Cortex of kidney (tissue), 1 donor: Measurements from ENCODE around the gene PURA.
"Not testable (repeated sequence)": the region's sequence is repeated elsewhere in the genome, so short reads cannot be mapped to it uniquely, and the experiment has no call there.

Experiments
- DNase-seq: peaks from one replicate; lab custom pipeline; 2025; lab: John Stamatoyannopoulos, UW

The PURA gene

DNA sequence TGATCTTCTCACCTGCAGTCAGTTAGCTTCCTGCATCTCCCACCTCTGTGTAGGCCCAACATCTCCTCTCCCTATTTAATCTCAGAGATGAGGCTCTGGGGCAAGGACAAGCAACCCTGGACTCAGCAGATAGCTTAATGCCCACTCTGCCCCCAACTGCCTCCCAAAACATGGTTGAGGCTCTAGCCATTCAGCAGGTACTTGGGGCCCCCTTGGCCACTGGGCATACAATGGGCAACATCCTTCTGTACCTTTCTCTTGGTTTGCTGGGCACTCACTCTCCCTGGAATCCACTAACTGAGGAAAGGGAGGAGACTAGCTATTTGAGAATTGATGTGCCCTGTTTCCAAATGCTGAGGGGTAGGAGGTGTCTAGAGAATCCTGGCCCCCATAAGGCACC is 21.2 kb downstream of the PURA start:
- DNase-seq = no peak

DNA sequence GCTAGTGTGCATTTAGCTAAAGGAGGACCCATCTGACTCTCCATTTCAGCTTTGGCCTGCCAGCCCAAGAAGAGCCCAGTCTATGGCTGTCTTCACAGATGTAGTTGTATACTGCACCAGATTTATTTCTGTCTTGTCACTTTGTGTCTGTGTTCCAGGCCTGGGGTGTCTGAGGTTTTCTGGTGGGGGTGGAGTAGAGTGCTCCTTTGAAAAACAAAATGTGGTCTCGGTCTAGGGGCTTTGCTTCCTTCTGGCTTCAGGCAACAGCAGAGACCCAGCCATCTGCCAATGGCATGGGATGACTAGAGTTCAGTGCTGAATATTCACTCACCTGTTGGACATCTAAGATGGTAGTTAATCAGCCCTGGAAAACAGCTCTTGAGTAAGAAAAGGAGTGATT is 22.7 kb downstream of the PURA start:
- no peak for DNase-seq

DNA sequence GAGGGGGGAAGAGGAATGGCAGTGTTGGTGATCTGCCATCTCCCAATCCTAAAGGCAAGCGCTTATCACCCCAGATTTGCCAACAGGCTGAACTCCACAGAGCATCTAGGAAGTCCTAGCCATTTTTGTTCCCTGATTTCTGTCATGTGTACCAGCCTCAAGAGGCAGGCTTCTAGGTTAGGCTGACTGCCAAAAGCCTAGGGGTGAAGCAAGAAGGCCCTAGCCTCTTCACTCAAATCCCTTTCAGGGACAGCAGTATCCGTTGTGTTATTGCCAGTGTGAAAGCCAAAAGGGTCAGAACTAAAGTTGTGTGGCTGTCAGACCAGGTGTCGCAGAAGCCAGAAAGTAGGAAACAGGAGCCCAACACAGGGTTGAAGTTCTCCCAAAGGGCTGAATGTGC is 26.5 kb downstream of the PURA start:
- DNase-seq = no peak

DNA sequence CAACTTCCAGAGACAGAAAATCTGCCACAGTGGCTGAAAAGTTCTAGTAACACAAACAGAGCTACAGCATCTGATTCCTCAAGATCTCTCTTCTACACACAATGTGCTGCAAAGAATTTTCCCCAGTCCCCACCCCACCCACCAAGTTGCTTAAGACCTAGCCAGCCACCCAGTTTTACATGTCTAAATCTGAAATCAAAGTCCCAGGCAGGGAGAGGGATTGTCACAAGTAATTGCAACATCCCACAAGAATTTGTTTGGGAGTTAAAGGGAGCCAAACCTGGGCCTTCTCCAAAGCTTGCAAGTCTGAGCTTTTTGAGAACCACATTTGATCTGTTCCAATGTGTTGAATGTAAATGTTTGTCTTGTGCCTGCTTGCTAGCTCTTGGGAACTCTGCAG is 27.3 kb downstream of the PURA start:
- no peak for DNase-seq

DNA sequence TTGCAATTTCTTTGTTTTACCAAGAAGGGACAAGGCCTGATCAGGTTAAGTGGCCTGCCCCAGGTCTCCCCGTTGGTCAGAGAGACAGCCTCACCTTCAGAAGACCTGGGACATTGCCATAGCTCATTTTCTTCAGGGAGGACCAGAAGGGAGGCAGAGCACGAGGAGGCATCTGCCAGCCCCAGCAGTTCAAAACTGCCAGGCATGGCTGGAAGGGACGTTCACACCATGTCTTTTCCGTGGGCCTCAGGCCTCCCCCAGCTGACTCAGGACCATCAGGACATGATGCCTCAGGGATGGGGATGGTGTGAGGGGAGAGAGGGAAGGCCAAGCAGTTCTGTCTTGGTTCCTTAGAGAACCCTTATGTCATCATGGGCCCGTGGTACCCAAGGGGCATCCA is 28.3 kb downstream of the PURA start:
- DNase-seq = no peak

DNA sequence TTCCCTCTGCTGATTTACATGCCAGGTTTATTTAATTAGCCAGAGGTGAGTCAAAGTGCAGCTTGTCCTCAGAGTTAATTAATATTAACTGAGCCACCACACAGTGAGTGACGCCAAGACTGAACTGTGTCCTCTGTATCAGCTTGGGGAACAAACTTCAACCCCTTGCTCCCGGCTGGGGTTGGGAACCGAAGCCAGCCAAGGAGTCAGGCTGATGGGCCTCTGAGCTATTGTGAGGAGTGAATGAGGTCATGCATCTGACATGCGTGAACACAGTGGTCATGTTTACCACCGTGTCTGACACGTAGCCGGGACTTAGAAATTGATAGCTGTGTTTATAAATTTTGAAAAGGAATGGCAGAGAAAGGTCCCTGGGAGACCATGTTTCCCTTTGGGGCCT is 28.9 kb downstream of the PURA start:
- DNase-seq = no peak

DNA sequence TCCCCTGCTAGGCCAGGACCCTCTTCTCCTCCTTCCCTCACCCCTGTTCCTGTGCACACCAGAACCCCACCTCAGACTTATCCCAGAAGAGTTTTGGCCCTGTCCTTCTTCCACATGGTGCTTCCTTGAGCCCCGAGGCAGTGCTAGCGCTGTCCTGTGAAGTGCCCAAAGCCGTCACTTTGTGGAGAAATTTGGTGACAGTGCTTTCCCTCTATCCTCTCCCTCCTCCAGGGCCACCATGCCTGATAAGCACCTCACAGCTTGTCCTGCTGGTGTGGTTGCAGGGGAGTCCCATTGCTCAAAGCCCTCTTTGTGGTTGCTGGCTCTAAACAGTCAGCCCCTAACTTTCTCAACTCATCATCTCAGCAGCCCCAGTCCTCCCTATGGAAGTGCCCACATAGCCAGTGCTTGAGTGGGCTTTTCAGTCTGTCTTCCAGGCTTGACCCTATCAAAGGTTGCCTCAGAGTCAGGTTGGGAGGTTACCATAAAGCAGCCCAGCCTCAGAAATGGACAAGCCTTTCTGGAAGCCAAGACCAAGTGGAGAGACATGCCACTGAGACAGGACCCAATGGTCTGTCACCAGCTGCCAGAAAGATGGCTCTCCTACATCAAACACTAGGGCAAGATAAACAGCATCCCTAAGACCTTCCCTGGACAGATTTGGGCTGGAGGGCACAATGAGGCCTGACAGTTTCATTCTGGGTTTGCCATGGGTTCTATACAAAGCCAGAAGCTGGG is 29.8 kb downstream of the PURA start:
- DNase-seq = no peak

DNA sequence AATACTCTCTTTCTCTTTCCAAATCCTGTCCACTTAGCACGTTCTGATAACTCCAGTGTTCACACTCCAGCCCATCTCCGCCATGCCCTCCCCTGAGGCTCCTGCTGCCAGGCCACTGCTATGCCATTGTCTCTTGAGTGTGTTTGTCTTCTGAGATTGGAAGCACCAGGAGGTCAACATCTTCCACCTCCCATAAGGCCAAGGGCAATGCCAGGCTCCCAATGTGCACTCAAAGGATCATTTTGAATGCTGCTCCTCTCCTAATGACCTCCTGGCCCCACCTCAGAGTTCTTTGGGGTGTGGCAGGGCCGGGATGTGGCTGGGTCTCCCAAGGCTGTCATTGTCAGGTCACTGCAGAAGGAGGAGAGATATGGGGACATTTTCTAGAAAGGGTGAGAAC is 31.3 kb downstream of the PURA start:
- DNase-seq = no peak

DNA sequence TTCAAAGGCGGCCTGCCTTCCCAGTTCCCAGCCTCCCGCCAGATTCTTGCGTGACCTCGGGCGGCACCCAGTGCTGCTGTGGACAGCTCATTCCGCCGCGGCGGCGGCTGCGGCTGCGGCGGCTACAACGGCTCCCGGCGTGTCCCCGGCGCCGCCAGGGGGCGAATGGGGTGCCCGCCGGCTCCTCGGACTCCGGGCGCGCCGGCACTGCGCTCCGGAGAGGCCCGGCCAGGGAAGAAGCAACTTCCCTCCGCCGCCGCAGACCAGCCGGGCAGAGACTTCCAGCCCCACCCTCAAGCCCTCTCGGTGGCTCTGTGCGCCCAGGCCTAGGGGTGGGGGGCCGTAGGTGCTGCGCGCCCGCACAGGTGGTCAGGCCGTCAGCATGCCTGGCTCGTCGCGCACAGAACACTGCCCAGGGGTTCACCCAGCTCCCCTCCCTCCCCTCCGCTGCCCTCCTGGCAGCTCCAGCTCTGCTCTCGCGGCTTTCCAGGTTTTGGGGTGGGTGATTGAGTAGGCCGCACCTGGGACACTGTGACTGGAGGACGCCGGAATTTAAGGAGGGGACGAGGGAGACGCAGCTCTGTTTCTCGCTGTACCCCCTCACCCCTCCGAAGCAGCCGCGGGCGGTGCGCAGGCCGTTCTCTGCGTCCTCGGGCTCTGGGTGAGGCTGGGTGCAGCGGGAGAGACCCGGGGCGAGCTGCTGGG is 32.1 kb downstream of the PURA start:
- DNase-seq = no peak

DNA sequence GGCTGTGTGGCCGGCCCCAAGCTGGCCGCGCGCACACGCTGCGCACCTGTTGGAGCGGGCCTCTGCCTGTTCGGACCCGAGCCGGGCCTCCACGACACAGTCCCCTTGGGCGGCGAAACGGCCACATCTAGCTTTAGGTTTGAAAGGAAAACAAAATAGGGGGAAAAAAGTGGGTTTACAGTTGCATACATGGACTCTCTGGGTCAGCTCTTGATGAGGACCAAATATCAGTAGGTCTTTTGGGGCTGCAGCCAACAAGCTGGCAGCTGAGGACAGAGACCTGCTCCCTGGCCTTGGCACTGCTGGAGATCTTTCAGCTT is 32.6 kb downstream of the PURA start:
- DNase-seq = no peak

DNA sequence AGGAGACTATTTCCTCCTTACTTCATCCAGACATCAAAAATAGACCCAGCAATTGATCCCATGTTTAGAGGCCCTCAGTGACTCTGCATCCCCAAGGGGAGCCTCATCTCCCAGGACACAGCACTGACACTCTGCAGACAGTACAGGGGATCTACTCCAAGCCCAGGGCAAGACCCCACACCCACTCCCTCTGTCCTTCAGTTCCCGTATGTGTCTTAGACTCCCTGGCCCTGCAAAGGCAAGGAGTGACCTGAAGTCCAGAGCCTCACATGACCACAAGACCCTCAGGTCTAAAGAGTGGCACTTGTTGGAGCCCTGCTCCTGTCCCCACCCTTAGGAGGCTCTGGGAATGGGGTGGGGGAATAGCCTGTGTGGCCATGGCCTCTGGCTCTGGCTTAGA is 33.6 kb downstream of the PURA start:
- no peak for DNase-seq

DNA sequence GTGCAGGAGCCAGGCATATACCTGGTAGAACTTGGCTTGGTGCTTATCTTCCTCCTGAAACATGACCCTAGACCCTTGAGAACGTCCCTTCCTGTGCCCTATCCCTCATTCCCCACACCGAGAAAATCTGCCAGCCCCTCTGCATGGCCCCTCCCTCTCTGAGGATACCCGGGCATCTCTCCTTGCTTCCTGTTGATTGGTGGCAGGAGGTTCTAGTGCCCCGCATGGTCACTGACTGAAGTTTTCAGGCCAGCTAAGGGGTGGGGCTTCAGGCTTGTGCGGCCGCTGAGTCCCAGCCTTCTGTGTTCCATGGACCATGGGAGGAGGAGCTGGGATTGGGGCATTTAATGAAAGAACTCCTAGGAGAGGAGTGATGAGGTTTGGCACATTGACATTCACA is 34.6 kb downstream of the PURA start:
- no peak for DNase-seq

DNA sequence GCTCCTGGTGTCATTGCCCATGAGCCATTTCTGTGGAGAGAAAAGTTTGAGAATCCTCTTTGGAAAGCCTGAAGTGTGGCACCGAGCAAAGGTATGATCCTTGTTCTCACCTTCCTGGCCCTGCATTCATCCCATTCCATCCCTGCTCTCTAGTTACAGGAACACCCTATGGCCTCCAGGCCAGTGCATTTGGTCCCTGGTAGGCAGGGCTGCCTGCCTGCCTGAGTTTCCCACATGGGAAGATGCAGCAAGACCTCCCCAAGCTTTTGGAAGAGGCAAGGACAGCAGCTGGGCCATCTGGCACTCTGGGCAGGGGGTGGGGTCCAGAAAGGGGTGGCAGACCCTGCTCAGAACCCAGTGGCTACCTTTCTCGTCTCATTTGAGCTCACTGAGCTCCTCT is 36.3 kb downstream of the PURA start:
- DNase-seq = no peak

DNA sequence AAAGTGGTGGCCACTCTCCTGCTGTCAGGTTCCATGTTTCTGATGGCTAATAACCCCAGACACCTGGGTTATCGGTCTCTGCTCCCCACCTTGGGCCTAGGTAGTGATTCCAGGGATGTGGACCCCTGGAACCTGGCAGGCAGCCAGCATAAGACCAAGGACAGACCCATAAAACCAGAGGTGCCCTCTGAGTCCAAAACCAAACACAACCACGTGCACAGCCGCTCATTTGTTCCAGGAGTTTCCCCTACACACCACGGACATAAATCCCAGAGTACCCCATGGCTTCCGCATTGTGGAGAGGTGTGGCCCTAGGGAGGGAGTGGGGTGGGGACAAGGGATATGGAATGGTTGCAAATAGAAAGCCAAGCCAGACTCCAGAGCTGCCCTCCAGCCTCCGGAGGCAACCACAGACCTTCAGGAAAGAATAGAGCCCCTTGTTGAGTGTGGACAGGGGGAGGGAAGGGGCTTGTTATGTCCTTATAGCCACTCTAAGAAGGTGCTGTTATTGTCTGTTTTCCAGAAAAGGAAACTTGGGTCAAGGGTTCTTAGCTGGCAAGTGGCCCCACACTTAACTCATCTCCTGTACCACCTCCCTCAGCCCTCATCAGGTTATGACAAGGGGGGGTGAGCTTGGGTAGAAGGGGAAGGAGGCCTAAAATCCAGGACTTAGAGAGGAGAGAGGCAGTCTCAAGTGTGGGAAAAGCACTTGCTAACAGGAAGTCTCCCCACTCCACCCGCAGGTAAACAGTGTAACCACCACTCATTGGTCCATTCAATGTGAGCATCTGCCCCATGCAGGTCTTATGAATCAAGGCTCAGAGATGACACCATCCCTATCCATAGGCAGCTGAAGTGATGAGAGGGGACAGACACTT is 37.5 kb downstream of the PURA start:
- no peak for DNase-seq

DNA sequence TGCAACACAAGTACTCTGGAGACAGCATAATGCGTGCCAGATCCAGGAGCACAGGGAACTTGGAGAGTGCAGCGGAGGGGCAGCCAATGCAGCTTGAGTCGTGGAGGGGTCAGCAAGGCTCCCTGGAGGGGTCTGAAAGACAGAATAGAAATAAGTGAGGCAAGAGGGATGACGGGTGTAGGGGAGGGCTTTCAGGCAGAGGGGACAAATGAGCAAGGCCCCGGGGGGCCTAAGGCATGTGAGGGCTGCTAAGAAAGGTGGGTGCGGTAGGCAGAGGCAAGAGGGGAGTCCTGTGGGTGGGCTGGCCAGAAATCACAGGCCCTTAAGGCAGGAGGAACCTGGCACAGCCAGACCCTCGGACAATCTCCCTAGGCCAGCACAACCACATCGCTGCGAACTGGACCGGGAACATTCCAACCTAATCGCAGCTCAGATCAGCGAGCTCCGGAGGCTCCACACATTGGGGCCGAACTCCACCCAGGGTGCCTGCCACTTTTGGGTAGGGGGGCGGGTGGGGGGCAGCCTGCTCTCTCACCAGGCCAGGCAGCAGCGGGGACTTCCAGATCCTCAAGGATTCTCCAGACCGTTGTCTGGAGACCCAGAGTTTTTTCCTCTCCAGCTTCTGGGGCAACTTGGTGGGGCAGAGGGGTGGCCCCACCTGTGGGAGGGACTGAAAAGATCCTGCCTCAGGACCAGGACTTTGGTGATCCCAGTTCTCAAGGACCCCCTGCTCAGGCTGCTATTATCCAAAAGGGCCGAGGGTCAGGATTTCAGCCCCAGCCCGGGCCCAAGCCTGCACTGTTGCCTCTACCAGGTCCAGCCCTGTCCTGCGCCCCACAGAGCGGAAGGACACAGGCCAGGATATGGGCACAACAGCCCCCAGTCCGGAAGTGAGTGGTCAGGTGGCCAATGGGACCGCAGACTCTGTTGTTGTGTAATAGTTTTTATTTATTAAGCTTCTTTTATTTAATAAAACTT is 38.4 kb downstream of the PURA start:
- DNase-seq = no peak

DNA sequence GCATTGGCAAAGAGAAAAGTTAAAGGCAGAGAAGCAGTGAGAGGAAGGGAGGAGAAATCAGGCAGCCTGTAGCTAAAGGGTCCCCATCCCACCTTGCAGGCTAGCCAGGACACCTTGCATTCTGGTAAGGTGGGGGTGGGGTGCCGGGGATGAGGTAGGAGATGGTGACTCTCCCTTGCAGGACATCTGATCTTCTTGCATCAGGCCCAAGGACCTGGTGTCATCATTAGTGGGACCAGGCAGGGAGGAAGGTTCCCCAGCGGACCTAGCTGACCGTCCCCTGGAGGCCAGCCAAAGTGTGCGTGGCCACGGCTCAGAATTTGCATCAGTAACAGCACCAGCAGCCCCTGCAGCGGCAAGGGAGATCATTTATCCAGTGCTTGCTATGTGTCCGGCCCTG is 39.3 kb downstream of the PURA start:
- no peak for DNase-seq

DNA sequence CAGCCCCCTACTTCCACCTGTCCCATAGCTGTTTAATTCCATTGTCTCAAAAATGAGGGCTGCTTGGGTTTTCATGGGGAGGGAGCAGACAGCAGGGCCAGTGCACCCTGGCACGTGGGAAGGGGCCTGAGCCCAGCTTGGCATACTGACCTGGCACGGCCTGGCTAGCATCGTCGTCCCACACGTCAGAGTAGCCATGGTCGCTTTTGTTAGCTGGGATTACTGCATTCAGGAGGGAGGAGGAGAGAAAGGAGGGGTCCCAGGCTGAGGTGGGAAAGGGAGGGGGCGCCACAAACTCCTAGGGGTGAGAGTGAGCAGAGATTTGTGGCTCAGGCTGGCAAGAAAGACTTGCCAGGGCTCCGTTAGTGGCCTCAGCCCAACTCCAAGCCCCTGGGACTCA is 40.0 kb downstream of the PURA start:
- no peak for DNase-seq

DNA sequence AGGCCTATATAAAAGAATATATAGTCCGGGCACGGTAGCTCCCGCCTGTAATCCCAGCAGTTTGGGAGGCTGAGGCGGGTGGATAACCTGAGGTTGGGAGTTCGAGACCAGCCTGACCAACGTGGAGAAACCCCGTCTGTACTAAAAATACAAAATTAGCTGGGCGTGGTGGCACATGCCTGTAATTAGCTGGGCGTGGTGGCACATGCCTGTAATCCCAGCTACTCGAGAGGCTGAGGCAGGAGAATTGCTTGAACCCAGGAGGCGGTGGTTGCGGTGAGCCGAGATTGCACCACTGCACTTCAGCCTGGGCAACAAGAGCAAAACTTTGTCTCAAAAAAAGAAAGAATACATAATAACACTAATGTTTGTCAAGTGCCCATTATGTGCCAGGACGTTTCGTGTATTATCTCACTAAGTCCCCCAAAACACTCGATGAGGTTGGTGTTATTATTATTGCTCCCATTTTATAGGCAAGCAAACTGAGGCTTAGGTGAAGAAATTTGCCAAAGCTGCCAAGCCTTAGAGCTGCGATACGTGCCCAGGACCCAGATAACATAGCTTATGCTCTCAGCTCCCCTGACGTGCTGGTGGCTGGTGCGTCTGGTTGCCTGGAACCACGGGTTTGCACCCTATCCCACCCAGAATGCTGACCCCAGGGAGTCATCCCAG is 40.9 kb downstream of the PURA start:
- DNase-seq = not testable (repeated sequence)

DNA sequence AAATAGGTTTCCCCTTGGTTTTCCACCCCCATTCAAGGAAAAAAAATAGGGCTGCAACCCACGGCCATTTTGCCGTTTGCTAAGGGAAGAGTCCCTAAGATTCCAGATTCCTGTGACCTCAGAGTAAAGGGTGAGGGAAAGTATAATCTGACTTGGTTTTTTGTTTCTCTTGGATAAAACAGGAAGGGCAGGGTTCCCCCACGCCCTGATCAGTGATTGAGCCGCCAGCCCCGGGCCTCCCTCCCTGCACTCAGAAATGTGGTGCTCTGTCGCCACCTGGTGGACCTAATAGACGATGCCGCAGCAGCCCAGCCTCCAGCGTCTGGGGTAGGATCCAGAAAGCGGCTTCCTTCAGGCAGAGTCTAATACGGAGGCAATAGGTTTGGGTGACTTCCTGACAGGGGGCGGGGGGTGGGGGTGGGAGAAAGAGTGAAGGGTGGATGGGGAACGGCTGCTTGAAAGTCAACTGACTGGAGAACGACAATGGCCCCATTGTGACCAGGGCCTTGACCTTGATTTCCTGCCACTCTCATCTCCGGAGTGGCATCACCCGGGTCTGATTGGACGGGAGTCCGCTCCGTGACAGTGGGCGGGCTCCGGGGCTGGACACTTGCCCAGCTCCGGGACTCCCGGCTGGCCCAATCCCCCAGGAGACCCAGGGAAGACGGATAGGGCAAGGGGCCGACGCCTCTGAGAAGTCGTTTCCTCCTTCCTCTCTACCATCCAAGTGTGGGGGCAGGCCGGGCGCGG is 43.3 kb downstream of the PURA start:
- no peak for DNase-seq
